WTC11 (cell line): ENCODE results near the gene HLA-DMA. TPM values are rescaled to one million over a fixed set of nuclear protein-coding genes. Genes with fewer than 3 reads are reported as not detected.
A peak's percentile ranks its signal among the peaks of the same experiment; 100 is the strongest.

ENCODE experiments used
- ATAC-seq: fragments of 200-7000 bp; cut with Tn5 transposase; 2 replicates; pipeline ENCODE4 v1.10.0; 2021; ENCODE audit warnings: mild to moderate bottlenecking, moderate library complexity
- CTCF ChIA-PET: fragments of 300-600 bp; sonication (Branson Sonifier 250); formaldehyde crosslinking; loops from one replicate; lab custom pipeline; 2021; ENCODE audit warnings: antibody characterized with exemption; lab: Charles Lee
- POLR2A ChIA-PET: fragments of 350-600 bp; sonication (Branson Sonifier 250); formaldehyde crosslinking; loops from one replicate; lab custom pipeline; 2021; ENCODE audit warnings: antibody characterized with exemption; lab: Charles Lee
- DNase-seq: peaks from one replicate; pipeline ENCODE4 v3.0.0; 2021; ENCODE audit warnings: low spot score
- H3K27ac Mint-ChIP-seq: 2 replicates; pipeline ENCODE4 v1.8.0; 2021; ENCODE audit warnings: mixed read lengths
- H3K27me3 Mint-ChIP-seq: 2 replicates; pipeline ENCODE4 v1.8.0; 2021; ENCODE audit warnings: low read depth, mild to moderate bottlenecking, moderate library complexity, mixed read lengths
- H3K36me3 Mint-ChIP-seq: 2 replicates; pipeline ENCODE4 v1.8.0; 2021; ENCODE audit warnings: mixed read lengths
- H3K4me1 Mint-ChIP-seq: 2 replicates; pipeline ENCODE4 v1.8.0; 2022; ENCODE audit warnings: mixed read lengths
- H3K4me3 Mint-ChIP-seq: 2 replicates; pipeline ENCODE4 v1.8.0; 2021; ENCODE audit warnings: mild to moderate bottlenecking, moderate library complexity, mixed read lengths
- H3K9me3 Mint-ChIP-seq: 2 replicates; pipeline ENCODE4 v1.8.0; 2021; ENCODE audit warnings: mixed read lengths
- ATF1 ChIP-seq: sonication (generic); formaldehyde crosslinking; IDR thresholded peaks from 2 replicates; pipeline ENCODE4 v1.8.1; 2023; ENCODE audit warnings: mild to moderate bottlenecking, moderate library complexity, missing genetic modification reagents
- ATF3 ChIP-seq: sonication (generic); formaldehyde crosslinking; conservative IDR thresholded peaks from 2 replicates; pipeline ENCODE4 v1.8.1; 2022; ENCODE audit warnings: mild to moderate bottlenecking, missing genetic modification reagents
- CDX4 ChIP-seq: fragments of 250-450 bp; sonication (Bioruptor Pico); IDR thresholded peaks from 2 replicates; pipeline ENCODE4 v1.9.0; 2021; ENCODE audit warnings: moderate library complexity, mild to moderate bottlenecking, inconsistent platforms, borderline replicate concordance
- EMX1 ChIP-seq: fragments of 250-450 bp; sonication (Bioruptor Pico); IDR thresholded peaks from 2 replicates; pipeline ENCODE4 v1.8.0; 2021; ENCODE audit warnings: mild to moderate bottlenecking
- FOXJ3 ChIP-seq: sonication (generic); formaldehyde crosslinking; IDR thresholded peaks from 2 replicates; pipeline ENCODE4 v1.9.0; 2021; ENCODE audit warnings: missing genetic modification reagents, mild to moderate bottlenecking, borderline replicate concordance
- FOXP4 ChIP-seq: sonication (generic); formaldehyde crosslinking; IDR thresholded peaks from 2 replicates; pipeline ENCODE4 v1.8.0; 2022; ENCODE audit warnings: mild to moderate bottlenecking, missing genetic modification reagents
- HMGXB4 ChIP-seq: sonication (generic); formaldehyde crosslinking; IDR thresholded peaks from 2 replicates; pipeline ENCODE4 v1.8.1; 2023; ENCODE audit warnings: mild to moderate bottlenecking, moderate library complexity, missing genetic modification reagents
- JUN ChIP-seq: sonication (generic); formaldehyde crosslinking; IDR thresholded peaks from 2 replicates; pipeline ENCODE4 v1.8.0; 2023; ENCODE audit warnings: mild to moderate bottlenecking, missing genetic modification reagents
- NFYB ChIP-seq: sonication (generic); formaldehyde crosslinking; conservative IDR thresholded peaks from 2 replicates; pipeline ENCODE4 v1.8.0; 2022; ENCODE audit warnings: low read depth, missing genetic modification reagents
- RELA ChIP-seq: sonication (generic); formaldehyde crosslinking; IDR thresholded peaks from 2 replicates; pipeline ENCODE4 v1.8.1; 2022; ENCODE audit warnings: missing genetic modification reagents, mild to moderate bottlenecking, borderline replicate concordance
- RORB ChIP-seq: fragments of 250-450 bp; sonication (Bioruptor Pico); IDR thresholded peaks from 2 replicates; pipeline ENCODE4 v1.9.0; 2021; ENCODE audit warnings: mild to moderate bottlenecking
- STAT6 ChIP-seq: sonication (generic); formaldehyde crosslinking; conservative IDR thresholded peaks from 2 replicates; pipeline ENCODE4 v1.8.1; 2023; ENCODE audit warnings: mild to moderate bottlenecking, low read depth, missing genetic modification reagents, moderate library complexity
- TCF7 ChIP-seq: sonication (generic); formaldehyde crosslinking; IDR thresholded peaks from 2 replicates; pipeline ENCODE4 v1.8.0; 2022; ENCODE audit warnings: mild to moderate bottlenecking, low read depth, missing genetic modification reagents, moderate library complexity
- TP53 ChIP-seq: sonication (generic); formaldehyde crosslinking; IDR thresholded peaks from 2 replicates; pipeline ENCODE4 v1.8.1; 2023; ENCODE audit warnings: mild to moderate bottlenecking, missing genetic modification reagents
- ZBTB43 ChIP-seq: sonication (generic); formaldehyde crosslinking; IDR thresholded peaks from 2 replicates; pipeline ENCODE4 v1.8.1; 2023; ENCODE audit warnings: mild to moderate bottlenecking, missing genetic modification reagents
- ZNF121 ChIP-seq: sonication (generic); formaldehyde crosslinking; IDR thresholded peaks from 2 replicates; pipeline ENCODE4 v1.8.0; 2023; ENCODE audit warnings: missing genetic modification reagents
- ZNF263 ChIP-seq: sonication (generic); formaldehyde crosslinking; IDR thresholded peaks from 2 replicates; pipeline ENCODE4 v1.8.1; 2022; ENCODE audit warnings: low read depth, mild to moderate bottlenecking, moderate library complexity, missing genetic modification reagents
- ZNF396 ChIP-seq: fragments of 250-450 bp; sonication (Bioruptor Pico); IDR thresholded peaks from 2 replicates; pipeline ENCODE4 v1.8.0; 2021; ENCODE audit warnings: mild to moderate bottlenecking, moderate library complexity, borderline replicate concordance
- ZNF512 ChIP-seq: sonication (generic); formaldehyde crosslinking; IDR thresholded peaks from 2 replicates; pipeline ENCODE4 v1.8.1; 2022; ENCODE audit warnings: missing genetic modification reagents, borderline replicate concordance
- ZNF671 ChIP-seq: fragments of 250-450 bp; sonication (Bioruptor Pico); IDR thresholded peaks from 2 replicates; pipeline ENCODE4 v1.8.0; 2021; ENCODE audit warnings: mild to moderate bottlenecking
- ZSCAN18 ChIP-seq: fragments of 250-450 bp; sonication (Bioruptor Pico); IDR thresholded peaks from 2 replicates; pipeline ENCODE4 v2.1.2; 2022; ENCODE audit warnings: mild to moderate bottlenecking, moderate library complexity
- total RNA-seq: library from RNA; stranded (reverse); gene quantifications from 3 replicates; pipeline ENCODE4 v1.2.3, GENCODE V29; 2021

Gene HLA-DMA
- total RNA-seq, 1 experiment from 2014 or later, result 6.6 TPM

- ChIA-PET POLR2A (interaction anchor here (1.5 kb wide), 1 partner anchor 11 kb away, joined by 3 read pairs; no protein-coding TSS in a partner anchor), CTCF (interaction anchor here (1.2 kb wide), 1 partner anchor 140 kb away, joined by 3 read pairs; the partner anchor contains the start of gene TAP2)
- no peak for DNase-seq
- Mint-ChIP-seq H3K4me1 (peaks cover 50% of the 10 kb centered on the region), H3K36me3 (peaks cover 92% of the 10 kb centered on the region), H3K27ac (0 out of 2 replicates have a peak overlapping the region, but pooled peaks have one; percentile 33), H3K9me3 (no peaks in the 10 kb centered on the region), H3K27me3 (no peaks in the 10 kb centered on the region)
- TF ChIP-seq RORB (CRISPR knock-in tag), result no peak
- TF ChIP-seq RELA (CRISPR knock-in tag), result no peak
- no peak for TF ChIP-seq ATF3
- TF ChIP-seq ZNF121 (CRISPR knock-in tag), result no peak
- TF ChIP-seq ZSCAN18 (CRISPR knock-in tag), result no peak
- no peak for TF ChIP-seq ZNF512
- no peak for TF ChIP-seq FOXJ3 (CRISPR knock-in tag)
- TF ChIP-seq JUN (CRISPR knock-in tag), result no peak
- TF ChIP-seq, all 79 proteins: peak for 0
- no peak for ATAC-seq
- no peak overlapping the region for H3K4me3 Mint-ChIP-seq
Measured at GRCh38 chr6:32977953-32978324, 25.0 kb upstream of the HLA-DMA start.

- ATAC-seq (no peak), DNase-seq (no peak)
- POLR2A ChIA-PET, result interaction anchor here (1.5 kb wide), 1 partner anchor 10 kb away, joined by 3 read pairs; no protein-coding TSS in a partner anchor
- CTCF ChIA-PET, result no interaction called here
- no peaks in the 10 kb centered on the region for H3K9me3 Mint-ChIP-seq
- H3K4me1 Mint-ChIP-seq, result peaks cover 50% of the 10 kb centered on the region
- peak overlapping the region; percentile 33; the same call in 1 of the 2 replicates for H3K27ac Mint-ChIP-seq
- peaks cover 98% of the 10 kb centered on the region for H3K36me3 Mint-ChIP-seq
- H3K27me3 Mint-ChIP-seq, result no peaks in the 10 kb centered on the region
- no peak for TF ChIP-seq ATF1 (CRISPR knock-in tag)
- TF ChIP-seq TP53 (CRISPR knock-in tag), result no peak
- no peak for TF ChIP-seq STAT6
- TF ChIP-seq NFYB (CRISPR knock-in tag), result no peak
- TF ChIP-seq HMGXB4 (CRISPR knock-in tag), result no peak
- no peak for TF ChIP-seq ZBTB43 (CRISPR knock-in tag)
- no peak for TF ChIP-seq FOXP4
- TF ChIP-seq CDX4, result no peak
- no peak for TF ChIP-seq TCF7 (CRISPR knock-in tag)
- no peak for TF ChIP-seq ZNF671 (CRISPR knock-in tag)
- no peak for TF ChIP-seq EMX1 (CRISPR knock-in tag)
- TF ChIP-seq RORB (CRISPR knock-in tag), result no peak
- no peak for TF ChIP-seq ZNF263 (CRISPR knock-in tag)
- TF ChIP-seq ZNF396 (CRISPR knock-in tag), result no peak
- H3K4me3 Mint-ChIP-seq, result no peak overlapping the region
Measured at GRCh38 chr6:32977272-32977952, 24.5 kb upstream of the HLA-DMA start.
